Activated naive CD8-positive, alpha-beta T cell treated with anti-CD3 and anti-CD28 coated beads, Interleukin-2, amount 10 ng/mL, durations not matched to agents 7 days and 5 days (primary cell): ENCODE measurements around the gene MAST1. TPM values are rescaled to one million over a fixed set of nuclear protein-coding genes. Genes with fewer than 3 reads are reported as not detected.
A peak's percentile ranks its signal among the peaks of the same experiment; 100 is the strongest.
"Not testable (repeated sequence)": the region's sequence is repeated elsewhere in the genome, so short reads cannot be mapped to it uniquely, and the experiment has no call there.

ENCODE experiments used
- ATAC-seq: fragments of 150-1000 bp; cut with Tn5 transposase; one replicate; pipeline ENCODE4 v1.10.0; 2021; ENCODE audit warnings: low read depth, moderate library complexity
- POLR2A ChIA-PET: fragments of 350-600 bp; sonication (Branson Sonifier 250); formaldehyde crosslinking; loops from one replicate; lab custom pipeline; 2021; ENCODE audit warnings: antibody characterized with exemption; lab: Charles Lee
- DNase-seq: peaks from one replicate; pipeline ENCODE4 v3.0.0; 2021
- H3K27ac Mint-ChIP-seq: one replicate; pipeline ENCODE4 v1.8.0; 2022; ENCODE audit warnings: mild to moderate bottlenecking, mixed read lengths
- H3K27me3 Mint-ChIP-seq: one replicate; pipeline ENCODE4 v1.8.0; 2022; ENCODE audit warnings: mild to moderate bottlenecking, moderate library complexity, mixed read lengths
- H3K36me3 Mint-ChIP-seq: one replicate; pipeline ENCODE4 v1.8.0; 2021; ENCODE audit warnings: mild to moderate bottlenecking, mixed read lengths
- H3K4me1 Mint-ChIP-seq: one replicate; pipeline ENCODE4 v1.8.0; 2021; ENCODE audit warnings: mixed read lengths
- H3K4me3 Mint-ChIP-seq: one replicate; pipeline ENCODE4 v1.8.0; 2022; ENCODE audit warnings: mild to moderate bottlenecking, moderate library complexity, mixed read lengths
- H3K9me3 Mint-ChIP-seq: one replicate; pipeline ENCODE4 v1.8.0; 2021; ENCODE audit warnings: mixed read lengths
- total RNA-seq, 2 experiments: library from RNA; stranded (reverse); gene quantifications; one replicate each; pipeline ENCODE4 v1.2.3, GENCODE V29; 2021

Gene MAST1
- total RNA-seq, 2 experiments from 2014 or later = 1.8 to 2.6 TPM

- POLR2A ChIA-PET = interaction anchor here (0.6 to 1.2 kb wide), 3 partner anchors 11 to 70 kb away, joined by 3 to 4 read pairs (median 4); no protein-coding TSS in a partner anchor
- Mint-ChIP-seq H3K27me3 (no peaks in the 10 kb centered on the region), H3K27ac (no peak overlapping the region), H3K4me1 (peaks cover 27% of the 10 kb centered on the region), H3K36me3 (peaks cover 10% of the 10 kb centered on the region), H3K4me3 (no peak overlapping the region), H3K9me3 (no peaks in the 10 kb centered on the region)
- DNase-seq = no peak
- no peak for ATAC-seq
These were observed 34.3 kb upstream of the MAST1 start for GRCh38 chr19:12804051-12804450.

- ATAC-seq (peak; percentile 85), DNase-seq (peak; percentile 91)
- Mint-ChIP-seq H3K4me3 (peak within 1 kb of the TSS; percentile 94), H3K27me3 (no peaks in the 10 kb centered on the region), H3K4me1 (peaks cover 19% of the 10 kb centered on the region), H3K9me3 (no peaks in the 10 kb centered on the region), H3K36me3 (peaks cover 13% of the 10 kb centered on the region), H3K27ac (peak within 1 kb of the TSS; percentile 89)
- POLR2A ChIA-PET = interaction anchor here (0.5 to 1.9 kb wide), 12 partner anchors 10 to 132 kb away, joined by 3 to 12 read pairs (median 3); partner anchors contain the start of genes CALR, DHPS, JUNB and TNPO2
These were observed 31.9 kb upstream of the MAST1 start, which contains the start of gene RNASEH2A for GRCh38 chr19:12806242-12807081. RNASEH2A (plus strand) TSS chr19:12806584; CDS start chr19:12806674, 90 bp downstream.

- no peak for DNase-seq
- Mint-ChIP-seq H3K27me3 (no peaks in the 10 kb centered on the region), H3K9me3 (no peaks in the 10 kb centered on the region), H3K4me3 (no peak overlapping the region), H3K27ac (no peak overlapping the region), H3K4me1 (peaks cover 2% of the 10 kb centered on the region), H3K36me3 (peaks cover 16% of the 10 kb centered on the region)
- POLR2A ChIA-PET = no interaction called here
- no peak for ATAC-seq
These were observed 23.2 kb upstream of the MAST1 start for GRCh38 chr19:12815088-12815487.

- POLR2A ChIA-PET, H3K27me3 Mint-ChIP-seq, H3K9me3 Mint-ChIP-seq, ATAC-seq, H3K27ac Mint-ChIP-seq, H3K4me3 Mint-ChIP-seq, DNase-seq, H3K4me1 Mint-ChIP-seq: not testable (repeated sequence)
- H3K36me3 Mint-ChIP-seq = peaks cover 13% of the 10 kb centered on the region
These were observed 21.1 kb upstream of the MAST1 start for GRCh38 chr19:12817188-12817587.

DNA sequence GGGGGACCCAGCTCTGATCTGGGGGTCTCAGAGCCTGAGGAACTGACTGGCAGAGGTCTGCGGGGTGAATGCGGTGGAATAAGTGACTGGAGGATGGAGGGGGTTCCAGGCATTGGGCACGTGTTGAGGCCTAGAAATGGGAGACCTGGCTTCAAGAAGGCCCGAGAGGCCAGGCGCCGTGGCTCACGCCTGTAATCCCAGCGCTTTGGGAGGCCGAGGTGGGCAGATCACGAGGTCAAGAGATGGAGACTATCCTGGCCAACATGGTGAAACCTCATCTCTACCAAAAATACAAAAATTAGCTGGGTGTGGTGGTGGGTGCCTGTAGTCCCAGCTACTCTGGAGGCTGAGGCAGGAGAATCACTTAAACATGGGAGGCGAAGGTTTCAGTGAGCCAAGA lies 20.5 kb upstream of the MAST1 start:
- not testable (repeated sequence) for H3K4me3 Mint-ChIP-seq, H3K9me3 Mint-ChIP-seq, H3K4me1 Mint-ChIP-seq, H3K27me3 Mint-ChIP-seq, ATAC-seq, H3K36me3 Mint-ChIP-seq, H3K27ac Mint-ChIP-seq, DNase-seq
- POLR2A ChIA-PET = interaction anchor here (0.6 kb wide), 1 partner anchor 12 kb away, joined by 5 read pairs; no protein-coding TSS in a partner anchor

- Mint-ChIP-seq H3K27me3 (peaks cover 13% of the 10 kb centered on the region), H3K4me3 (no peak overlapping the region), H3K27ac (no peak overlapping the region), H3K36me3 (peaks cover 1% of the 10 kb centered on the region), H3K4me1 (peaks cover 5% of the 10 kb centered on the region), H3K9me3 (no peaks in the 10 kb centered on the region)
- DNase-seq (no peak), ATAC-seq (no peak)
- POLR2A ChIA-PET = no interaction called here
These were observed 16.6 kb upstream of the MAST1 start for GRCh38 chr19:12821761-12822160.

- DNase-seq (peak; percentile 43), ATAC-seq (peak; percentile 32)
- H3K27me3 Mint-ChIP-seq = peaks cover 43% of the 10 kb centered on the region
- H3K36me3 Mint-ChIP-seq = no peaks in the 10 kb centered on the region
- H3K9me3 Mint-ChIP-seq = no peaks in the 10 kb centered on the region
- no peak overlapping the region for H3K27ac Mint-ChIP-seq
- POLR2A ChIA-PET = no interaction called here
- peak overlapping the region; percentile 54 for H3K4me3 Mint-ChIP-seq
- peaks cover 6% of the 10 kb centered on the region for H3K4me1 Mint-ChIP-seq
These were observed 12.8 kb upstream of the MAST1 start for GRCh38 chr19:12825254-12826131.

- ATAC-seq (peak; percentile 38), DNase-seq (peak; percentile 46)
- Mint-ChIP-seq H3K27me3 (peaks cover 69% of the 10 kb centered on the region), H3K4me3 (no peak overlapping the region), H3K4me1 (peaks cover 12% of the 10 kb centered on the region), H3K27ac (no peak overlapping the region), H3K9me3 (no peaks in the 10 kb centered on the region), H3K36me3 (no peaks in the 10 kb centered on the region)
- POLR2A ChIA-PET = interaction anchor here (0.9 kb wide), 1 partner anchor 22 kb away, joined by 4 read pairs; the partner anchor contains the start of gene RNASEH2A
These were observed 9.8 kb upstream of the MAST1 start for GRCh38 chr19:12828494-12828893.

- H3K9me3 Mint-ChIP-seq = no peaks in the 10 kb centered on the region
- peaks cover 81% of the 10 kb centered on the region for H3K27me3 Mint-ChIP-seq
- ATAC-seq = no peak
- H3K4me3 Mint-ChIP-seq = peak overlapping the region; percentile 48
- no peaks in the 10 kb centered on the region for H3K36me3 Mint-ChIP-seq
- POLR2A ChIA-PET = no interaction called here
- H3K4me1 Mint-ChIP-seq = peaks cover 9% of the 10 kb centered on the region
- no peak overlapping the region for H3K27ac Mint-ChIP-seq
- no peak for DNase-seq
These were observed 4.9 kb upstream of the MAST1 start for GRCh38 chr19:12833418-12833737.

DNA sequence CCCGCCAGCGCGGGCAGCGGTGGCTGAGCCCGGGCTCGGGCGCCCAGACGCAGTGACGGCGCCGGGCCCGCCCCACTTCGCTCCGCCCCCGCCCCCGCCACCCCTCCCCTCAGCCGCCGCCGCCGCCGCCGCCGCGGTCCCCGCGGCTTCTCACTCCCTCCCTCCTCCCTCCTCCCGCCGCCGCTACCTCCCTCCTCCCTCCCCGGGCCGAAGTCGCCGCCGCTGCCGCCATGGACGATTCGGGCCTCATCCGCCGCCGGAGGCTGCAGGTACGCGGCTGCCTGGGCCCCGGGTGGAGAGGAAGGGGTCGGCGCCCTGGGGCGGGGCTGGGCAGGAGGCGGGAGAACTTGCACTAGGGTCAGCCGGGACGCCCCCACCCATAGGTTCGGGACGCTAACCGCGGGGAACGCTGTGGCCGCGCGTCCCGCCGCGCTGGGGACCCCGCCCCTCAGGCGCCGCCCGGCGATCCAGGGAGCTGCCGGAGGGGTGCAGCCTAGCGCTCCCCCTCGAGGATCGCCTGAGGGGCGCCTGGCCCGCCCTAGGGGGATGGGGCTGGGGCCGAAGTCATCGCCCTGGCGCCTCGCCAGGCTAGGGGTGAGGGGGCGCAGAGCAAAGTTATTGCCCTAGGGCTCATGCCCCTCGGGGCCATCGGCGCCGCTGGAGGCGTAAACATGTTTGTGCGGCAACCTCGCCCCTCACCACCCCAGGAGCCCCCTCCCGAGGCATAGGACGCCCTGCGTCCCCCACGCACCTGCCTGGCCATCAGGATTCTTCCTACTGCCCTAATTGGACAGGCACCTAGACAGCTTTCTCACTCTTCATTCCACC lies 4.4 kb upstream of the MAST1 start:
- H3K27me3 Mint-ChIP-seq = peaks cover 82% of the 10 kb centered on the region
- ATAC-seq (no peak), DNase-seq (peak; percentile 48)
- POLR2A ChIA-PET = interaction anchor here (1.2 kb wide), 1 partner anchor 15 kb away, joined by 3 read pairs; no protein-coding TSS in a partner anchor
- H3K4me1 Mint-ChIP-seq = peaks cover 9% of the 10 kb centered on the region
- H3K27ac Mint-ChIP-seq = no peak overlapping the region
- H3K9me3 Mint-ChIP-seq = no peaks in the 10 kb centered on the region
- peak overlapping the region; percentile 11 for H3K4me3 Mint-ChIP-seq
- H3K36me3 Mint-ChIP-seq = no peaks in the 10 kb centered on the region

DNA sequence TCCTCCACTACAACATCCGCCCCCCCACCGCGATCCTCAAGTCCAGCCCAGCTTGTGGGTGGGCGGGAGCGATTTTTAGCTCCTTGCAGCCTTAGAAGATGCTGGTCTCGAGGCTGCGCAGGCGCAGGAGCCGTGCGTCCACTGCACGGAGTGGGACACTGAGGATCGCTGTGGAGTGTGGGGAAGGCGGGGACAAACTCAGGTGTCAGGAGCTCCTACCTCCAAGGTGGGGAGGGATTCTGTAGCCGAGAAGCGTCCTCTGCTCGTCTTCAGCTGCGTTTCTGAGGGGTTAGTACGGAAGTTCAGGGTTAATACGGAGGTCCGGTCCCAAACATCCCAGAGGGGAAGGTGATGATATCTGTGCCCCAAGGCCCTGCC lies 3.8 kb upstream of the MAST1 start, which contains the start of gene RTBDN:
TSS of gene RTBDN (minus strand) at position 14 of the 378 bp plus-strand sequence. CDS start 4,600 bp downstream, outside the sequence.
- Mint-ChIP-seq H3K9me3 (no peaks in the 10 kb centered on the region), H3K4me3 (peak within 1 kb of the TSS; percentile 48)
- POLR2A ChIA-PET = interaction anchor here (1.2 kb wide), 1 partner anchor 16 kb away, joined by 3 read pairs; no protein-coding TSS in a partner anchor

DNA sequence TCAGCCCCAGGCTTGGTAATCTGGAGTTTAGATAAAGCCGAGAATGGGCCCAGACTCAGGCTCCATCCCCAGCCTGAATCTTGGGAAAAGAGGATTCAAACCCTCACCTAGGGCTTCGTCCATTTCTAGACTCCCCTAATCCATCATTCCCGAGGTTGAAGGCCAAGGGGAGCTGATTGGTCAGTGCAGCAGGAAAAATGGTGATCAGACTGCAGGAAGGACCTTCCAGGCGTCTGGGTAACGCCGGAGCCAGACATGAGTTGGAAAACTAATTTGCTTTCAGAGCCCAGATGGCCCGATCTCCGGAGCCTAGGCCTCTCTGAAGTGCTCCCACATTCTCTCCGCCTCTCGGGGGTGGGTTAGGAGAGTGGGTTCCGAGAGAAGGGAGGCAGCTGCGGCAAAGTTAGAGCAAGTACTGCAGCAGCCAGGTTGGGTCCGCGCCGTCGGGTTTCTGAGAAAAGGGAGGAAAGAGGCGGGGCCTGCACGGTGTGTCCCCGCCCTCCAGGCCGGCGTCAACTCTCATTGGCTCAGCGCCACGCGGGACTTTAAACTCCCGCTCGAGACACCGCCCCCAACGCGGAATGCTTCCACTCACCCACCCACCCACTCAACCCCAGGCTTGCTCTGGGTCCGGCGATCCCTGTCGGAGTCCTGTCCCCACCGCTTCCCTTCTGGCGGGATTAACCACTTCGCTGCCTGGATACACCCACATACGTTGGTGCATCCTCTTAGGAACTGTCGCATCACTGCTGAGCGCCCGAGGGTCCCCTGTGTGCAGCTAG lies 3.1 kb upstream of the MAST1 start:
- POLR2A ChIA-PET = interaction anchor here (1.2 kb wide), 1 partner anchor 16 kb away, joined by 3 read pairs; no protein-coding TSS in a partner anchor
- Mint-ChIP-seq H3K4me3 (no peak overlapping the region), H3K36me3 (no peaks in the 10 kb centered on the region)

More for the DNA sequence above, 3.8 kb upstream of the MAST1 start, which contains the start of gene RTBDN:
- H3K27me3 Mint-ChIP-seq = peaks cover 83% of the 10 kb centered on the region
- H3K4me1 Mint-ChIP-seq = peaks cover 15% of the 10 kb centered on the region
- no peak for ATAC-seq
- no peak within 1 kb of the TSS for H3K27ac Mint-ChIP-seq
- H3K36me3 Mint-ChIP-seq = no peaks in the 10 kb centered on the region
- no peak for DNase-seq

More for the DNA sequence above, 3.1 kb upstream of the MAST1 start:
- peaks cover 15% of the 10 kb centered on the region for H3K4me1 Mint-ChIP-seq
- peak; percentile 42 for DNase-seq
- H3K27ac Mint-ChIP-seq = no peak overlapping the region
- ATAC-seq = no peak
- no peaks in the 10 kb centered on the region for H3K9me3 Mint-ChIP-seq
- peaks cover 81% of the 10 kb centered on the region for H3K27me3 Mint-ChIP-seq
